Measurements from ENCODE around the gene PIGX. TPM values are rescaled to one million over a fixed set of nuclear protein-coding genes. Genes with fewer than 3 reads are reported as not detected.

PIGX gene
- total RNA-seq, 1 donor from 2014 or later: 27.7 TPM

GRCh38 chr3:196754091-196754981 lies 42.2 kb downstream of the PIGX start:
- no peak for DNase-seq (ENCODE audit: low read depth)

DNA sequence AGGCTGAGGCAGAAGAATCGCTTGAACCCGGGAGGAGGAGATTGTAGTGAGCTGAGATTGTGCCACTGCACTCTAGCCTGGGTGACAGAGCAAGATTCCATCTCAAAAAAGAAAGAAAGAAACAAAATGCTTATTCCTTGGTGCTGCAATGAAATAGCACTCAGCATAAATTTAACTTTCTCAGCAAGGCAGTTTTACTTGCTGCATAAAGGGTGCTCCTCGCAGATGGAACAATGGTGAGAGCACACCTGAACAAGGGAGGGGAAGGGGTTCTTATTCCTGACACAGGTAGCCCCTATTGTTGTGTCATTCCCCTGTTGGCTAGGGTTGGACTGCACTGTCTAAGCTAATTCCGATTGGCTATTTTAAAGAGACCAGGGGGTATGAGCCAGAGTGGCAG lies 44.6 kb downstream of the PIGX start:
- DNase-seq (ENCODE audit: low read depth): no peak

- DNase-seq (ENCODE audit: low read depth): peak; percentile 64
Measured at GRCh38 chr3:196757876-196758739, 45.9 kb downstream of the PIGX start.

GRCh38 chr3:196763179-196763578 lies 51.0 kb downstream of the PIGX start:
- DNase-seq (ENCODE audit: low read depth): no peak

- no peak for DNase-seq (ENCODE audit: low read depth)
Measured at GRCh38 chr3:196765454-196765853, 53.3 kb downstream of the PIGX start.

- DNase-seq (ENCODE audit: low read depth): no peak
Measured at GRCh38 chr3:196771067-196771466, 58.9 kb downstream of the PIGX start.

GRCh38 chr3:196772102-196772501 lies 59.9 kb downstream of the PIGX start:
- DNase-seq (ENCODE audit: low read depth): no peak

DNA sequence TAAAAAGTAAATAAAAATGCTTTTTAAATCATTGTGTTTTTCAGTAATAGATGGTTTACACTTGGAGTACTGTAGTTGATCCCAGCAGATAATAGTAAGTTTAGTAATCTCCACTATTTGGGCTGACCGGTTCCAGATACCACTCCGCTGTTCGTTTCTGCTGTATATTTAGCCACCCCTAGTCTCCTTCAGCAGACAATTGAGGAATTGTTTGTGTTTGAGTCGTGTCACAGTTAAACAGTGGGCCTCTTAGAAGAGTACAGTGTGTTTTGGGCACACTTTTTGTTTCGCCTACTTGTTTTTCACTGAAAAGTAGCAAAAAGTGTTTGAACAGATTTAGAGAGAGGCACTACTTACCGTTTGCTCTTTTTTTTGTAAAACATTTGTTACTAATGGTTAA lies 60.7 kb downstream of the PIGX start:
- no peak for DNase-seq (ENCODE audit: low read depth)

DNA sequence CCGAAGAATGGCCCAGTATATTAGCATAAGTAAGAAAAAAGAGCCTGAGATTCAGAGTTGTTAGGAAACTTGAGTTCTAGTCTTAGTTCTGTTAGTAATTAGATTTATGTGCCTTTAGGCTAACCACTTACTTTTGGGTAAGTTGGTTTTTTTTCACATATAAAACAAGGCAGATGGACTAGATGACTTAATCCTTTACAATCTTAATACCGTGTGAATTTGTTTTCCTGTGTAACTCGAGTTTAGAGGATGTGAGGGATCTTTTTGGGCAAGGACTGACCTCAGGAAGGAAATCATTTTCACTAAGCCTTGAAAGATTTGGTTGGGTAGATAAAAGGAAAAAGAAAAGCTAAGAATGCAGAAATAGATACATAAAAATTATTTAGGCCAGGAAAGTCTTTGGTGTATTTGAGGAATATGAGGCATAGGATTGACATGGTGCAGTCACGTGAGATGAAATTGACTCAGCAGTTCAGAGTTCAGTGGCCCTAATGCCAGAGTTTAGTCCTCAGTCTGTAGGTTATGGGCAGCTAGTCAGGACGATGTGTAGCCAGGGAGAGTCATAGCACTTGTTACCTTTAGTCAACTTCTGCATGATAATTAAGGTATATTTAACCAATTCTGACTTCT lies 62.1 kb downstream of the PIGX start:
- peak; percentile 37 for DNase-seq (ENCODE audit: low read depth)

DNA sequence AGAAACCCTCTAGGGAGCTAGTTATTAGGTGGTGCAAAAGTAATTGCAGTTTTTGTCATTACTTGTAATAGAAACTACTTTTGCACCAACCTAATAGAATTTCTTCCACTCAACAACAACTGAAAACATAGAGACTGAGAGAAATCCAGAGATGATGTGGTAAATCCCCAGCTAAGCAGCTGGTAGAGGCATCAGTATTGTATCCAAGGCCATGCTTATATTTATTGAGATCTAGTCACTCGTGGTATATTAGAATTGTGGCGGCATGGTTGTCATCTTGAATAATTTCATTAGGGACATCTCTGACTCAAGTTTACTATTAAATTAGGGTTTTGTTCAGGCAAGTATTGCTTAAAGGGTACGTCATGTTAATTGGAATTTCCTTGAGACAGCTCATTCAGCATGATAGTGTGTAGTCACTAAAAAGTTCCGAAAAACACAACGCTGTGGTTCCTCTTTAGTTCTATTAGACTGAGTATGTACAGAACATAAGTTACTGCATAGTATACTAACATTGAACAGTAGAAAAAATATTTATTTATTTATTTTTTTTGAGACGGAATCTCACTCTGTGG lies 62.8 kb downstream of the PIGX start:
- no peak for DNase-seq (ENCODE audit: low read depth)

DNA sequence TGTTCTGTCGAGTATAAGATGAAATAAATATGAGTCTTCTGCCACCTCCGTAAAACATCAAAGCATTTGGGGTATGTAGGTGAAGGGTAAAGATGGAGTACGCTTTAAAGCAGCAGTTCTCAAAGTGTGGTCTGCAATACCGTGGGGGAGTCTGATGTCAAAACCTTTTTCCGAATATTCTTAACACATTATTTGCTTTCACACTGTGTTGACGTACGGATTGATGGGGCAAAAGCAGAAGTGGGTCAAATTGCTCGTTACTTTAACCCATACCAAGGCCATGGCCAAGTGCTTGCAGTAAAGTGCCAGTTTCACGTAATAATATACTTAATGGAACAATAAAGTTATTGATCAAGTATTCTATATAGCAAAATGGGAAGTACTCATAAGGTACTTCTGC lies 63.8 kb downstream of the PIGX start:
- no peak for DNase-seq (ENCODE audit: low read depth)

GRCh38 chr3:196777836-196778235 lies 65.7 kb downstream of the PIGX start:
- no peak for DNase-seq (ENCODE audit: low read depth)

DNA sequence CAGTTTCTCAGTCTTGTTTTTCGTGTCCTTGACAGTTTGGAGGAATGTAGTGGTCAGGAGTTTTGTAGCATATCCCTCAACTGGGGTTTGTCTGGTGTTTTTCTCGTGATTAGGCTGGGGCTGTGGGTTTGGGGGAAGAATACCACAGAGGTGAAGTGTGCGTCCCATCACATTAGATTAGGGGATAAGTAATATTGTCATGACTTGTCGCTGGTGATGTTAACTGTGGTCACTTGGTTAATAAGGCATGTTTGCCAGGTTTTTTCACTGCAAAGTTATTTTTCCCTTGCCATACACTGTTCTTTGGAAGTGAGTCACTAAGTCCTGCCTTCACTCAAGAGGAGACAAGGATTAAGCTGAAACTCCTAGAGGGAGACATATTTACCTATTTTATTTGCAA lies 66.6 kb downstream of the PIGX start:
- DNase-seq (ENCODE audit: low read depth): peak; percentile 83

- DNase-seq (ENCODE audit: low read depth): no peak
Measured at GRCh38 chr3:196782511-196782910, 70.3 kb downstream of the PIGX start.

Other genes with a start within 250 kb of the PIGX start
- gene RNF168, start 208.6 kb upstream of the PIGX start, total RNA-seq: 9.2 and 13.2 TPM in 2 replicates
- 0.53 TPM in 1 of 2 replicates, not detected in the other for gene SMCO1, start 197.0 kb upstream of the PIGX start, total RNA-seq
- 5.5 and 8.3 TPM in 2 replicates for gene WDR53, start 143.8 kb upstream of the PIGX start, total RNA-seq
- gene FBXO45, start 143.7 kb upstream of the PIGX start, total RNA-seq: 7.7 and 9.5 TPM in 2 replicates
- 0.59 and 0.99 TPM in 2 replicates for gene NRROS, start 72.7 kb upstream of the PIGX start, total RNA-seq
- gene CEP19, start 127 bp upstream of the PIGX start, total RNA-seq: 5.9 and 7.2 TPM in 2 replicates
- gene PAK2, start 27.5 kb downstream of the PIGX start, total RNA-seq: 40.3 and 44.5 TPM in 2 replicates
- 42.2 and 48.2 TPM in 2 replicates for gene SENP5, start 155.5 kb downstream of the PIGX start, total RNA-seq
- 90.8 and 92.5 TPM in 2 replicates for gene NCBP2, start 230.2 kb downstream of the PIGX start, total RNA-seq

Data from myocyte (in vitro differentiated cells).